HG03457 (cell line): ENCODE data around the gene MAP2K2.

Source experiments
- ATAC-seq: cut with Tn5 transposase; IDR thresholded peaks from one replicate; pipeline ENCODE4 v1.9.1; 2021; ENCODE audit warnings: moderate number of reproducible peaks; ENCODE audit not compliant: unreplicated experiment

Gene MAP2K2

GRCh38 chr19:4062419-4063368 lies 61.2 kb downstream of the MAP2K2 start:
- ATAC-seq = no peak

DNA sequence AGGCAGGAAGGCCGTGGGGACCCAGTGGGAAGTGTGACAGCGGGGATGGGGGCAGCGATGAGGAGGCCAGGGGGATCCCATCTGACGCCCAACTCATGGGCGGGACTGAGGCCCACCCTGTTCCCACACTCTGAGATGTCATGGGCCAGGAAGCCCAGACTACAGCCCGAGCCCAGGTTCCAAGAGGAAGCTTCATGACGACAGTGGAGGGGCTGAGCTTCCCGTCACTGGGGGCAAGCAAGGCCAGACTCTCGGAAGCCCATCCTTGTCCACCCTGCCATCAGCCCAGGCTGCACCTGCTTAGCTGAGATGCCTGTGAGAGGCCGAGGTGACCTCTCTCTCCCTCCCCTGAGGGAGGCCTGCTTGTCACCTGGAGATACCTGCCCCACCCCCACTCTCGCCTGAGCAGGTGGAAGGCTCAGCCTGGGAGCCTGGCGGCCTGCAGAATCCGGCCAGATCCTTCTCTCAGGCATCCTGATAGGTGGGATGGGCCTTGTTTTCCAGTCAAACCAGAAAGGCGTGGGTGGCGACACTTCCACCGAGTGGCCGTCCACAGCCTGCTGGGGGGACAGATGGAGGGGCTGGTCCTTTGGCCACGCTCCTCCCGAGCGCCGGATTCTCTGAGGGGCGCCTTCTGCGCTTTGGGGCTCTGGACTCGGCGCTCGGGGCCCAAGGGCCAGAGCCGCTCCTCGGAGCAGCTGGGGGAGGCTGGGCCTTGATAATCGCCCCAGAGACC lies 62.1 kb downstream of the MAP2K2 start:
- ATAC-seq = no peak

DNA sequence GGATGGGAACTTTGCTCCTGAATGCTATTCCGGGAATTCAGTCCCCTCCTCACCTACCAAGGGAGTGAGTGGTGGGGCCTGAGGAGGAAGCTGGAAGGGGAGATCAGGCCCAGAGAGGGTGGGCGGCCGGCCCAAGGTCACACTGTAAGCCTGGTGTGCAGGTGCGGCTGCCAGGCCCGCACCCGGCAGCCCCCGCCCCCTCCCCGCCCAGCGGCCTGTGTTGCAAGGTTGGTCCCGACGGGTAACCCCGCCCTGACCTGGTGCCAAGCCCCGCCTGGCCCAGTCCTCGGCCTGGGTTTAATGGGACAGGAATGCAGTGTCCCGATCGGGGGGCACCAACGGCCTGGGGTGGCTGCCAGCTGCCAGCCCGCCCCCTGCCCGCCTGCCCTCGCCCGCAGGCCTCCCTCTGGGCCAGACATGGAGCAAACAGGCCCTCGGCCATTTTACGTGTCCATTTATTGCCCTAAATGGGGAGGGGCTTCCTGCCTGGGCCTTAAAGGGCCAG lies 62.7 kb downstream of the MAP2K2 start:
- no peak for ATAC-seq

DNA sequence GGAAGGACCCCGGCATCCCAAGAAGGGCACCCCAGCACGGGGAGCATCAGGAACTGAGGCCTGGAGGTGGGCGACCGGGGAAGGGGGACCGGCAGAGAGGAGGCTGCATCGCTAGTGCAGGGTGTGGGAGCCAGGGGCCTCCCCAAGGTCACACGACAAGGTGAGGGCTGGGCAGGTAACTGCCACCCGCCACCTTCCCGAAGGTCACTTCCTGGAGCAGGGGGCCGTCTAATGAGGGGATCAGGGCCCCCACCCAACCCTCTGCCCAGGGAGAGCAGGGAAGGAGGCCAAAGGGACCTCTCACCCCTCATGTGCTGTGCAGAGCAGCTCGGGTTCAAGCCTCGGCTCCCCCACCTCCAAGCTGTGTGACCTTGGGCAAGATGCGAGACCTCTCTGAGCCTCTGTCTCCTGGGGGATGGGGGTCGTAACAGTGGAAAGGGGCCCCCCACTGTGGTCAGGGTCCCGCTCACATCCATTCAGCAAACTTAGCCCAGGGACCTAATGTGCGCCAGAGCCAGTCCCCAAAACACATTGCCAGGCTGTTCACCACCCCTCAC lies 63.2 kb downstream of the MAP2K2 start:
- no peak for ATAC-seq

DNA sequence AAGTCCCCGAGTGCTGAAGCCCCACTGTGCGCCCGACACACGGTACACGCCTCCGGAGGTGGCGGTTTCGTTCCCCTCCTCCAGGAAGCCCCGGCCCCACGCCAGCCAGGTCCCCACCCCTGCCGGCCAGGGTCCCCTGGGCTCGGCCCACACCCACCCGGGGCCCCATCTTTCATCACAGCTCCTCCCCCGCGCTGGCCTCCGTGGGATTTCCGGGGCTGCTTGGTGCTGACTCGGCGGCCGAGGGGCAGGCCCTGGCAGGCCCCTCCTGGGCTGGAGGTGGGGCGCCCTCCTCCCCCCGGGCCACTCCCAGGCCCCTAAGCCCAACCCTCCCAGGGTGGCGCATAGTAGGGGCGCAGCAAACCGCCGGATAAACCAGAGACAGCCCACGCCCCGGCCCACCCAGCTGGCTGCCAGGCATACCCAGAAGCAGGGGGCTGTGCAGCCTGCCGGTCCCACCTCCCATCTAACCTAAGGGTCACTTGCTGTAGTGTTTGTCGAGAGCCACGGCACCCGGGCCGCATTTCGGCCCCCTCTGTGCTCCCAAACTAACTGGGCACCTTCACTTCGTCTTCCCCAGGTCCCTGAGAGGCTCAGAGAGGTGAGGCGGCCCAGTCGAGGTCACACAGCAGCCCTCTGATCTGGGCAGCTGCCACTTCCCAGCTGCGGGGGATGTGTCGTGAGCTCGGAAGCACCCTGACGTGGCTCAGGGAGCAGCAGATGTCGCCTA lies 63.9 kb downstream of the MAP2K2 start:
- ATAC-seq = no peak

DNA sequence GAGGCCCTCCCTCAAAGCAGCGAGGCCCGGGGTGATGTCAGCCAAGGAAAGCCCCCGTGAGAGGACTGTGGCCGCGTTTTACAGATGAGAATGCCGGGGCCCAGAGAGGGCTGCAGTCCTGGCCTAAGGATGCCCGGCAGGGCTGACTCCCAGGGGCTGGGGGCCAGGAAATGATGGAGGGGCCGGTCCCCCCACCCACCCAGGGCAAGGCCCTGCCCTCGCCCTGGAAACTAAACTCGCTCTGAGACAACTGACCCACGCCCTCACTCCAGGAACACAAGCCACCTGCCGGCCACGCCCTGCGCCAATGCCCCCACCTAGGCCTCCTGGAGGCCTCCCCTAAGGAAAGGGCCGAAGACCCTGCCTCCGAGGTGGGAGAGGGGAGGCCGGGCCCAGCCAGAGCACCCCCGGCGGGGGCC lies 64.5 kb downstream of the MAP2K2 start:
- no peak for ATAC-seq

DNA sequence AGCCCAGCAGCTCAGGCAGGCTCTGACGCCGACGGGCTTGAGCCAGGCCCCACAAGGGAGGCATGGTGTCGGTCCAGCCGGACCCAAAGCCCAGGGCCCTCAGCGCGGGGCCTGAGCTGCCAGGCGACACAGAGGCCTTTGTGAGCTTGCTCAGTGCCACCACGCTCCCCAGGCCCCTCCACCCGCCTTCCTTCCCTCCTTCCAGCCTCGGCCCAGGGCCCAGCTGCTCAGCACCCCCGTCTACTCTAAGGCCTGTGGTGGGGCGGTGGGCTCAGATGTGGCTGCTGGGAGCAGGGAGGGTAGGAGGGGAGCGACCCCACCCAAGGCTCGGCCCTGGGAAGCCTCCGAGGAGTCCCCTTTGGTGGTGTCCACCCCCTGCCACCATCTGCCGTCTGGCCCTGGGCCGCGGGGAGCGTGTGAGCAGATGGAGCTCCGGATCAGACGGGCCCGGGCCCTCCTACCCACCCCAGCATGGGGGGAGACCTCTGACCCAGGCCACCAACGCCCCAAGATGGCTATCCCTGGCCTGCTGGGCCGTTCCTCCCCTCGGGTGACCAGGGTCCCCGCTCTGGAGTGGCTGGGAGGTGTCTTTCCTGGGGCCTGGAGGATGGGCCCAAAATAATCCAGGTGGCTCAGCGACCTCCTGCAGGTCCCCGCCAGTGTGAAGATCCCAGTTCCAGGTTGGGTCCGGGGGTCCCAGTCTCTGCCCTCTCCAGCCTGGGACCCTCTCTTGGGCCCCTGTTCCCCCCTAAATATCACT lies 65.0 kb downstream of the MAP2K2 start:
- ATAC-seq = no peak

GRCh38 chr19:4057931-4058692 lies 65.8 kb downstream of the MAP2K2 start:
- no peak for ATAC-seq

GRCh38 chr19:4055209-4055552 lies 68.7 kb downstream of the MAP2K2 start:
- ATAC-seq = no peak

DNA sequence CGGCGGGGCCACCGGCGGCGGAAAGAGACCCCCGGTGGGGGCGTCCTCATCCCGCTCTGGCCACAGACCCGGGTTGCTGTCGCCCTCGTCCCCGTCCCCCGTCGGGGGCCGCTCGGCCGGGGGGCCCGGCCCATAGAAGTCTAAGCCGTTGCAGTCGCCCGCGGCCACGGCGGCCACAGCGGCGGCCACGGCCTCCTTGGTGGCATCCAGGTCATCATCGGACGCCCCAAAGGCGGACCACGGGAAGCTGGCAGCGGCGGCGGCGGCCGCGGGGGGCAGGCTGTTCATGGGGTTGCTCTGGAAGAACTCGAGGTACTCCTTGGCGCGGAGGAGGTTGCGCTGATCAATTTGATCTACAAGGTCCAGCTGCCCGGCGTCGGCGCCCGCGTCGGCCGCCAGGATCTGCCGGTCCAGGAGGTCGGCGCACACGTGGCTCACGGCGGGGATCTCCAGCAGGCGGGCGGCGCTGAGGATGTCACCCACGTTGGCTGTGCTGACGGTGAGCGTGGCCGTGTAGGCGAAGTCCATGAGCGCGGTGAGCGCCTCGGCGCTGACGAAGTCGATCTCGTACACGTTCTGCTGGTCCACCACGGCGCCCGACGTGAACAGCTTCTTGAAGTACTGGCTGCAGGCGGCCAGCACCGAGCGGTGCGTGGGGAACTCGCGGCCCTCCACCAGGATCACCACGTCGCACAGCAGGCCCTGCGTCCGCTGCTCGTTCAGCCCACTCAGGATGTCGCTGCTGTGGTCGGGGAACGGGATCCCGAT lies 69.3 kb downstream of the MAP2K2 start:
- no peak for ATAC-seq

- no peak for ATAC-seq
These were observed 70.2 kb downstream of the MAP2K2 start for GRCh38 chr19:4053423-4054324.

DNA sequence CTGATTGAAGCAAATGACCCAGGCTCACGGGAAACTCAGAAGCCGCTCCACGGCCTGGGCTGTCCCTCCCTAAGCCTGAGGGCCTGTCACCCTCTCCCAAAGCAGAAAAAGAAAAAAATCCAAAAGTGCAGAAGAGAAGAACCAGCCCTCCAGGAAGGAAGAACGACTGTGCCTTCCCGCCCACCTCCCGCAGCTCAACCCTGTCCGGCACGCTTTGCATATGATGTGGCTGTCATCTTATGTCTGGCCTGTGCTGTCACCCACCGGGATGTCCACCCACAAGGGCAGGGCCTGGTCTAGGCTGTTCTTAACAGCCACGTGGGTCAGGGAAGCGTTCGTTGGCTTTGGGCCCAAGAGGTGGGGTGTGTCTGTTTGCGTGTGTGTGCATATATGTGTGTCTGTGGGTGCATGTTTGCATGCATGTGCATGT lies 70.9 kb downstream of the MAP2K2 start:
- no peak for ATAC-seq

DNA sequence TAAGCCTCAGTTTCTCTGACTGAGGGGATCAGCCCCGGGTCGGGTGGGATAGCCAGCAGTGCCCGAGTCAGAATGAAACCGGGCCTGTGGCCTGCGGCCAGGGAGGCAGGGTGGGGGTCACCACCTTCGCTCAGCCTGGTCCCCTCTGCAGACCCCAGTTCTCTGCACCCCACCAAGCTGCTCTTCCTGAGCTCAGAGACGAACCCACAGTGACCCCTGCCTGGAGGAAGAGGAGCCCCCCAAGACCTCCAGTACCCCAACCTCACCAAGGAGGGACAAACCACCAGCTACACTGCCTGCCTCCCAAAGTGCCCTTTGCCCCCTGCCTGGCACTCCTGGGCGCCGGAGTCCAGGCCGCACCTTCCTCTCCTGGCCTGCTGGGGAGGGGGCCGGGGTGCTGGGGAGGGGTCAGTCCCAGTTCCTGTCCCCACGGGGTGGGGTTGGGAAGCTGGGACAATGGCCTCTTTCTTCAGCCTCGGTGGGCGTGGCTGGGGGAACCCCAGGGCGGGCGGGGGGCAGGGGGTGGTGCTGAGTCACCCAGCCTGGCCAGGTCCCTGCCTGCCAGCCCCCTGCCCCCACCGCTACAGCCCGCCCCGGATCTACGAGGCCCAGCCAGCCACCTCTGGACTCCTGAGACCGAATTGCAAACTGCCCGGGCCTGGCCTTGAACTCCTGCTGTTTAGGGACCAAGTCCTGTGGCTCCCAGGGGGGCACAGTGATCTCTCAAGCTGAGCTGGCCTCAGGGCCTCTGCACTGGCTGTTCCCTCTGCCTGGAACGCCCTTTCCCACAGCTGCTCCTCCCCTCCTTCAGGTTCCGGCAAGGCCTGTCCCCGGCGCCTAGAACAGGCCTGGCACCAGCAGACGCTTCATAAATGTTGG lies 71.6 kb downstream of the MAP2K2 start:
- no peak for ATAC-seq

- ATAC-seq = no peak
These were observed 72.5 kb downstream of the MAP2K2 start for GRCh38 chr19:4051175-4052101.

- ATAC-seq = no peak
These were observed 74.5 kb downstream of the MAP2K2 start for GRCh38 chr19:4049432-4049831.
